Thyroid gland (tissue), 4 donors: ENCODE measurements around the gene PER2.

ENCODE experiments used
- POLR2A ChIP-seq, 2 donors: fragments of 450-650 bp; IDR thresholded peaks; one replicate each; pipeline ENCODE4 v1.6.1; 2017; ENCODE audit warnings: antibody characterized with exemption in 2 of 2, mild to moderate bottlenecking in 2 of 2, moderate library complexity in 1 of 2
- TF ChIP-seq, protein P1 (sequence below), 6 experiments: fragments of 200-600 bp in 3 of 6; fragments of 450-650 bp in 3 of 6; sonication (generic) in 3 of 6; IDR thresholded peaks; one replicate each; pipeline ENCODE4 v1.5.1; 2016 to 2019; ENCODE audit warnings: antibody characterized with exemption in 6 of 6, mild to moderate bottlenecking in 2 of 6, inconsistent platforms in 1 of 6, moderate library complexity in 1 of 6

DNA sequence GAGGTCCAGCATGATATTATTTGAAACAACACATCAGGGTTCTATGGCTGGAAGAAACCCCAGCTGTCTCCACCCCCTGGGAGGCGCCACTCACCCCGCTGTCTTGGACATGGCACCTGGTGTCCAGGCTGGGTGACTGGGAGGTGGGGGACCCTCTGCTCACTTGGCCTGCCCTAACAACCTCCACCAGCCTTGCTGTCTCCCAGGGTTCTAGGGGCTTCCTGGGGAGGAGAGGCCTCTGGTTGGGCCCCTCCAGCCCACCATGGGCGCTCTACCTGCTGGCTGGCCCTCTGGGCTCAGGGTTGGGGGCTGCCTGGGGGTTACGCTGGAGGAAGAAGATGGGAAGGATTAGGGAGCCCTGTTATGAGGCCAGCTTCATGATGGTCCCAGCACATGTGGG lies 16.3 kb downstream of the PER2 start:
- TF ChIP-seq, protein P1, sequence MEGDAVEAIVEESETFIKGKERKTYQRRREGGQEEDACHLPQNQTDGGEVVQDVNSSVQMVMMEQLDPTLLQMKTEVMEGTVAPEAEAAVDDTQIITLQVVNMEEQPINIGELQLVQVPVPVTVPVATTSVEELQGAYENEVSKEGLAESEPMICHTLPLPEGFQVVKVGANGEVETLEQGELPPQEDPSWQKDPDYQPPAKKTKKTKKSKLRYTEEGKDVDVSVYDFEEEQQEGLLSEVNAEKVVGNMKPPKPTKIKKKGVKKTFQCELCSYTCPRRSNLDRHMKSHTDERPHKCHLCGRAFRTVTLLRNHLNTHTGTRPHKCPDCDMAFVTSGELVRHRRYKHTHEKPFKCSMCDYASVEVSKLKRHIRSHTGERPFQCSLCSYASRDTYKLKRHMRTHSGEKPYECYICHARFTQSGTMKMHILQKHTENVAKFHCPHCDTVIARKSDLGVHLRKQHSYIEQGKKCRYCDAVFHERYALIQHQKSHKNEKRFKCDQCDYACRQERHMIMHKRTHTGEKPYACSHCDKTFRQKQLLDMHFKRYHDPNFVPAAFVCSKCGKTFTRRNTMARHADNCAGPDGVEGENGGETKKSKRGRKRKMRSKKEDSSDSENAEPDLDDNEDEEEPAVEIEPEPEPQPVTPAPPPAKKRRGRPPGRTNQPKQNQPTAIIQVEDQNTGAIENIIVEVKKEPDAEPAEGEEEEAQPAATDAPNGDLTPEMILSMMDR (IDR thresholded peaks at IDR 0.05): no peak
- no peak for TF ChIP-seq POLR2A (IDR thresholded peaks at IDR 0.05)
